Kidney capillary endothelial cell (primary cell): ENCODE measurements around the gene CPPED1.
"Not testable (repeated sequence)": the region's sequence is repeated elsewhere in the genome, so short reads cannot be mapped to it uniquely, and the experiment has no call there.

Experiments
- DNase-seq: peaks from one replicate; pipeline ENCODE4 v3.0.0-alpha.2; 2018; ENCODE audit warnings: low spot score

The CPPED1 gene

DNA sequence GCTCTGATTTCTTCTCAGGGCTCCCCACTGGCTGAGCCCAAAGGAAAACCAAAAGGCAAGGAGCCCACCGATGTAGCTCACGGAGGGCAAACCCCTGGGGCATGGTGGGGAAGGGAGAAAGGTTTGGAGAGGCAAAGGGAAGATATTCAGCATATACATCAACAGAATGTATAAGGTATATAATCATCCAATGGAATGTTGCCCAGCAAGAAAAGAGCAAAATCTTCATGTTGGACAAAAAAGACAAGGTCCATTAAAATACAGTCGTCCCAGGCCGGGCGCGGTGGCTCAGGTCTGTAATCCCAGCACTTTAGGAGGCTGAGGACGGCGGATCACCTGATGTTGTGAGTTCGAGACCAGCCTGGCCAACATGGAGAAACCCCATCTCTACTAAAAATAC, 1.6 kb downstream of the CPPED1 start:
- DNase-seq: no peak

DNA sequence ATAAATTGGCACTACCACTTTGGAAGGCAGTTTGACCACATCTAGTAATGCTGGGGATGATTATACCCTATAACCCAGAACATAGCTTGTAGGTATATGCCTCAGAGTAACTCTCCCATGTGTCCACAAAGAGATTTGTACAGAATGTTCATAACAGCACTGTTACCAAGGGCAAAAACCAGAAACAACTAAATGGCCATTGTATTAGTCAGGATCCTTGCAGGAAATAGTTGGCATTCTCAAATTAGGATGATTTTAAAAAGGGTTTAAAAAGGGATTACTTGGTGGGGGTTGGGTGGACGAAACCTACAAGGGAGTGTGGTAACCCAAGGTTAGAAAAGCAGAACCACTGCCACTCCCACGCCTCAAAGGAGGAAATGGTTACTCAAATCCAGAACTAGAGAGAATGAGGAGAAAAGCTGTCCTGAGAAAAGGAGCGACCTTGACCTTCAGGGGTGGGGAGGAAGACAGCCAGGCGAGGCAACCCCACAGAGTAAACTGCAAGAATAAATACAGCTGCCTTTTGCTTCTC, 2.1 kb downstream of the CPPED1 start:
- peak; percentile 77 for DNase-seq

DNA sequence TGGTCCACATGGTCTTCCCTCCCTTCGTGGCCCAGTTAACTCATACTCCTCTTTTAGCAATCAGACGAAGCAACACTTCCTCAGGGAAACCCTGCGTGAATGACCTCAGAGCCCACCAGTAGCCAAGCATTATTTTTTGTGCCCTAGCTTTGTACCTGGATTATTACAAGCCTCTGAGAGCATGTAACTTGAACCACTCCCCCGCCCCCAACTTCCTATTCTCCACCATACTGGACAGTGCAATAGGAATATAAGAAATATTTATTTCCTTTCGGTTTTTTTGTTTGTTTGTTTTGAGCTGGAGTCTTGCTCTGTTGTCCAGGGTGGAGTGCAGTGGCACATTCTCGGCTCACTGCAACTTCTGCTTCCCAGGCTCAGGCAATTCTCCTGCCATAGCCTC, 2.9 kb downstream of the CPPED1 start:
- DNase-seq: no peak

DNA sequence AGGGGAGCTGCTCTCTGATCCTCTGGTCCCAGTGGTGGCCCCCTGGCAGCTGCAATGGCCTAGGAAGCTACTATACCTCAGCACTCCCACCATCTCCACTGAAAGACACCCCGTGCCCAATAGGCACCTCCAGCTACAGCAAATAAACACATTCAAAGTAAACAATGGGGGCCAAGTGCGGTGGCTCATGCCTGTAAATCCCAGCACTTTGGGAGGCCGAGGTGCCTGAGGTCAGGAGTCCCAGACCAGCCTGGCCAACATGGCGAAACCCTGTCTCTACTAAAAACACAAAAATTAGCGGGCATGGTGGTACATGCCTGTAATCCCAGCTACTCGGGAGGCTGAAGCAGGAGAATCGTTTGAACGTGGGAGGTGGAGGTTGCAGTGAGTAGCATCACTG, 3.7 kb downstream of the CPPED1 start:
- not testable (repeated sequence) for DNase-seq

DNA sequence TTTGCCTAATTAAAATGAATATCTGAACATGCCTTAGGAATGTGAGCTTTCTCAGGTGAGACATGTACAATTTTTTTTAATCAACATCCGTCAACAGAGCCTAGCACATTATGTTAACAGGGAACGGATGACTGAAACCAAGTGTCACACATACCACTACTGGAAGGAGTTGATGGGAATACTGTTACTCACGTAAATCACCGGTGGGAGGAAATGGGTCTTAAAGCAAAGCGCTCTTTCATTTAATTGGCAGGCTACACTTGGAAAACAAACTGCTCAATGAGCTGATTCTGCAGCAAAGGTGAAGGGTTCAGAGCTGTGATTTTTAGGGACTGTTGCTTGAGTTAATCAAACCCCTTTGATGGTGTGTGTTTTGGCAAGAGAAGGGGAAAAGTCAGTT, 4.8 kb downstream of the CPPED1 start:
- no peak for DNase-seq

DNA sequence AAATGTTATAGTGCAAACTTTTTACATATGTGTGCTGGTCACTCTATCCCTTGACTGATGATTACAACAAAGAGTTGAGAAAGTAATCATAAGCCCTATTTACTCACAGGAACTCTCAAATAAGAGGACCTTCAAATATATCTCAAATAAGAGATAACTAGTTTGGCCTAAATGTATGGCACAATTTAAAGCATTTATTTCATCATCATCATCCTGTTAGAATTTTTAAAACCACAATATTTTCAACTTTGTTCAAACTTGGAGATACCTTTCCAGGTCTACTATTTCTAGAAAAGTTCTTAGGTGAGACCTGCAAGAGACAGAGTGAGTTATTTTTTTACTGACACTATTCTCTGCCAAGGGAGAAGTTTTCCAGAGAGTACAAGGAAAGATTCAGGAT, 5.5 kb downstream of the CPPED1 start:
- no peak for DNase-seq

DNA sequence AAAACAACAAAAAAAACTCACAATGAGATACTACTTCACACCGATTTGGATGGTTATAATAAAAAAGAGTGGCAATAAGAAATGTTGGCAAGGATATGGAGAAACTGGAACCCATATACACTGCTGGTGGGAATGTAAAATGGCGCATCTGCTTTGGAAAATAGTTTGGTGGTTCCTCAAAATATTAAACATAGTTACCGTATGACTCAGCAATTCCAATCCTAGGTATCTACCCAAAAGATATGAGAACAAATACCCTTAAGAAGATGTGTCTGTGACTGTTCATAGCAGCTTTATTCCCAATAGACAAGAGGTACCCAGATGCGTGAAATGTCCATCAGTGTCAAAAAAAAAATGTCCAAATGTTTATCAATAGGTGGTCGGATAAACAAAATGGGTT, 7.2 kb downstream of the CPPED1 start:
- DNase-seq: no peak

DNA sequence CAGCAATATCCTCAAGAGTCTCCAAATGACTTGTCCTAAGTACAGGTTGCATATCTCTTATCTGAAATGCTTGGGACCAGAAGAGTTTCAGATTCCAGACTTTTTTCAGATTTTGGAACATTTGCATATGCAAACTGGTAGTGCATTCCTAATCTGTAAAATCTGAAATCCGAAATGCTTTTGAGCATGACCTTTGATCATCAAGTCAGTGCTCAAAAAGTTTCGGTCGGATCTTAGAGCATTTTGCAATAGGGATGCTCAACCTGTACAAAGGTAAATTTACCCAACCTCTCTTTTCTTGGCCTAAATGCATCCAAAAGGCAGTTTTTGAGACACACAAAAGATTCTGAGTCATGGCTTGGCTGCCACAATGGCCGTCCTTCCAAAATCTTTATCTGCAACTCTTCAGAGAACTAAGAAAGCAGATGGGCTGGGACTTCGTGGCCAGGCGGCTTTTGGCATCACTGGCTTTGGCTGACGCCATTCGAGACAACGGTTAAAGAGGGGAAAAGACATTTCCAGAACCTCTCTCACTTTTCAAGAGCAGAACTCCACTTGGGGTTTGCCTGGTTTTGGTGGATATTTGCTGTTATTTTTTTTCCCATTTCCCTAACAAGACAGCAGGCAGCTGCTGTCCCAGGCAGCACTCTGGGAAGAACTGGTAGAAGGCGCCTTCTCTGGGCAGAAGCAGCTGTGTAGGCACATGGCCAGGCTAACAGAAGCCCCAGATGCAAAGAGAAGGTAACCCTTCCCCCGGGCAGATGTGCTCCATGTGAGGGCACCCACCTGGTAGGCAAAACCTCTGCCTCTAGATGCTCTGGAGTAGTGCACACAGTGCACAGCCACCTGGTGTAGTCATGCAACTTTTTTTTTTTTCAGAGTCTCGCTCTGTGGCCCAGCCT, 8.9 kb downstream of the CPPED1 start:
- DNase-seq: no peak

DNA sequence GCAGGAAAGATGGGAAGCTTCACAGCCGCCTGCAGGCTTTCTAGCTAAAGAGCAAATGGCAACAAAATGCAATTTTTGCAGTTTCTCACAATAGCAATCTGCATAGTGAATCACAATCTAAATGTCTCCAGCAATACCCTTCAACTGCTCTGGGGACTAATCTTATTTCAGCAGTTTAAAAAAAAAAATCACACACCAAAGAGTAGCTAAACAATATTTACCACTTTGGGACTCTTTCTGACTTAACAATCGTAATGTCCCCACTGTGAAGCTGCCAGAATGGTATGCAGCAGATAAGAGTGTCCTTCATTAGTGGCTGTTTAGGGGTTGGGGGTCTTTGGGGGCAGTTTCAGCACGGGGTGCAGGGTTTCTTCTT, 9.8 kb downstream of the CPPED1 start:
- DNase-seq: no peak

DNA sequence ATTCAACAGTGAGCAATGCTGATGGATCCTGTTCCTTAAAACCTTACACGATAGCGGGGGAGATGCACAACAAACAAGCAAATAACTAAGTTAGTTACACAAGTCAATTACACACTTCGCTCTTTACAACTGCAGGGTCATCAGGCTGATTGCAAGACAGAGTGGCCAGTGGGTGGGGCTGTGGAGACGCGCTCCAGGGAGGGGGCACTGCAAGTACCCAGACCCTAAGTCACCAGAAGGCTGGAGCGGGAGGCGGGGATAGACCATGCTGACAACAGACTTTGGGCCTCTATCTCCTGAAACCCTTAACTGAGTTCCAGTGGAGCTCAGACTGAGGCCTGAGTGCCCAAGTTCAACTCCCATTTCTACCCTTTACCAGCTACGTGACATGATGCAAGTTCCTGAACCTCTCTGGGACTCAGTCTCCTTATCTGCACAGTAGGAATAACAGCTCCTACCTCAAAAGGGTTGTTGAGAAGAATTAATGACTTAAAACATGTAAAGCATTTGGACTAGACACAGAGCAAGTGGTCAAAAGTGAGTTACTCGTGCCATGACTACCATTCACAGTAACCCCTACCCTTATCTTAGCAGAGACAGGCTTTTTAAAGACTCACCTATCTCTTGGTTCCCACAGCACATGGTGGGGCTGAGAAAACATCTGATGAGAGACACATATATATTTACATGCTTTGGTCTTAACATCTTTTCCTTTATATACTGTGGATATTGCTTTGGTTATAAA, 10.4 kb downstream of the CPPED1 start:
- no peak for DNase-seq

DNA sequence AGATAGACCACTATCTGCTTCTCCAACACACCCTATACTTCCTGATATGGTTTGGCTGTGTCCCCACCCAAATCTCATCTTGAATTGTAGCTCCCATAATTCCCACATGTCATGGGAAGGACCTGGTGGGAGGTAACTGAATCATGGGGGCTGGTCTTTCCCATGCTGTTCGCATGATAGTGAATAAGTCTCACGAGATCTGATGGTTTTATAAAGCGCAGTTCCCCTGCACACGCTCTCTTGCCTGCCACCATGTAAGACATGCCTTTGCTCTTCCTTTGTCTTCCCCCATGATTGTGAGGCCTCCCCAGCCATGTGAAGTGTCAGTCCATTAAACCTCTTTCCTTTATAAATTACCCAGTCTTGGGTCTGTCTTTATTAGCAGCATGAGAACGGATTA, 11.2 kb downstream of the CPPED1 start:
- DNase-seq: not testable (repeated sequence)

DNA sequence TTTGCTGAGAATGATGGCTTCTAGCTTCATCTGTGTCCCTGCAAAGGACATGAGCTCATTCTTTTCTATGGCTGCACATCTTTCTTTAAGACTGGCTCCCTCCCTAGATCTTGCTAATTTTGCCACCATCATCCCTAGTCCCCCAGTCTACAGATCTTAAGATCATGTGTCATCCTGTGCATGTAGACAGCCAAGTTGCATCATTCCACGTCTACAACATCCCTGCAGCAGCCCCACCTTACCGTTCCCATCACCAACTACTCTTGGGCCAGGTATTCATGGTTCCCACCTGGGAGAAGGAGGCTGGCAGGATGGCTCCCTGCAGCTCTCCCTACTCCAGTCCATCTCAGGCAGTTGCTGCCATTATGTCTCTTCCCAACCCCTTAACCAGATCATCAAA, 12.3 kb downstream of the CPPED1 start:
- no peak for DNase-seq

DNA sequence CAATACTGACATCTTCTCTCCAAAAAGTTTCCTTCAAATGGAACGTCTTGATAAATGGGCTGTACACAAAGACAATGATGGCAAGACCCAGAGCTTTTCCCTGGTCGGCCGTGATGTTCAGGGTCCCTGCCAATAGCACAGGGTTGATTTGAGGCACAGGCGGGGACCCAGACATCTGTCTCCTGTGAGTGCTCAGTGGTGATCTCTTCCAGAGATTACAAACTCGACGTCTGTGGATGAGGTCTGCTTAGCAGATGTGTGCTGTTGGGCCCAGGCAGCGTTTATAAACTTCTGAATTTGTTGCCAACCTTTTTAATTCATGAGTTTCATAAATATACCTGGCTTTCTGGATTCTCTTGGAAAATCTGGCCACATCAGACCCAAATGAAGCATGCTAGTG, 14.9 kb downstream of the CPPED1 start:
- DNase-seq: no peak

DNA sequence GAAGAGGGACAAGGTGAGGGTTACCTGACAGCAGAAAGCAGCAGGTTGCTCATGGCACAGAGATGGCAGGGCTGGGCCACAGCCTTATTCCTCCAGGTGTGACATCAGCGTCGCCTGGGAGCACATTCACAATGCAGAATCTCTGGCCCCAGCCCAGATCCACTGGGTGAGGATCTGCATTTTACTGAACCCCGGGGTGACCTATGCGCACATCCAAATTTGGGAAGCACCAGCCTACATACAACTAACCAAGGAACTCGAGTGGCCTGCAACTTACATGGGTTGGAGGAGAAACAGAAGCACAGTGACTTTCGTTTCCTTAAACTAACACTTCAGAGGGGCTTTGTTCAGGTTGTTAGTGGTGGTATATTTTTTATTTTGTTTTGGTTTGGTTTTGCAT, 17.6 kb downstream of the CPPED1 start:
- DNase-seq: no peak

DNA sequence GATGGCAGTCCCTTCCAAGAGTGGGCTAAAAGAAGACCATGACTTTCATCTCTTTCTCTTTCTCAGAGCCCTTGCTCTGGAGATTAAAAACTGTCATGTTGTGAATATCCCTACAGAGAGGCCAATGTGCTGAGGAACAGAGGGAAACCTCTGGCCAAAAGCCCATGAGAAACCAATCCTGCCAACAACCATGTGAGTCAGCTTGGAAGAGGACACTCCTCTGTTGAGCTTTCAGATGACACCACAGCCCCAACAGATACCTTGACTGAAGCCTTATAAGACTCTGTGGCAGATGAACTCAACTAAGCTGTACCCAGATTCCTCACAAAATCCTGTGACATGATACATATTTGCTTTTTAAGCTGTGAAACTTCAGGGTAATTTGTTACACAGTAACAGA, 19.6 kb downstream of the CPPED1 start:
- no peak for DNase-seq

DNA sequence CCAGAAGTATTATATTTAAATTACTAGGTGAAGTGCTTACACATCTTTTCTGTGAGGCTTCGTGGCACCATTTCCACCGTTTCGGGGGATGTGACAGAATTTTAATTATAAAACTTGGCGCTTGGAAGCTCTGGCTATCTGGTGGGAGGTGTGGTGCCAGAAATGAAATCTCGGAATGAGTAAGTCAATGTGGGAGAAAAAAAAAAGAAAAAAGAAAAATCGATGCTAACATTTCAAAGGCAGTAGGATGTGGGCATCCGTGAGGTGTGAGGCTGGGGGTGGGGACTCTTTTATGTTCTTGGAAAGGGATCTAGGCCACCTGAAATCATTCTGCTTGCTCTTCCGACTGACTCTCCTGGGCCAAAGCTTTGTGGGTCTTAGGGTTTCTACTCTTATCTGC, 21.9 kb downstream of the CPPED1 start:
- DNase-seq: no peak

DNA sequence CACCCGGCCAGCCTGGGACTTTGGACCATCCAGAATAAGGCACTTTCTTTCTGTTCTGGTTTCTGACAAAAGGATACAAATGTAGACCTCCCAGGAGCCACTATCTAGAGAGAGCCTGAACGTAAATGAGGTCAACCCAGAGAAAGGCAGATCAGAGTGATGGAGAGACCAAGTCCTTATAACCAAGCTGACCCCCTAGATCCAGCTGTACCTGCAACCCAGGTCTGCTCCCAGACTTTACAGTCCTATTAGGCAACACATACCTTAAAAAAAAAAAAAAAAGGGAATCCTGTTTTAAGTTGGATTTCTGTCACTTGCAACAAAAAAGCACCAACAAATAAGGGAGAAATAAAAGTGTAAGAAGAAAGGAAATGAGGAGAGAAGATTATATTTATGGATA, 23.2 kb downstream of the CPPED1 start:
- no peak for DNase-seq

DNA sequence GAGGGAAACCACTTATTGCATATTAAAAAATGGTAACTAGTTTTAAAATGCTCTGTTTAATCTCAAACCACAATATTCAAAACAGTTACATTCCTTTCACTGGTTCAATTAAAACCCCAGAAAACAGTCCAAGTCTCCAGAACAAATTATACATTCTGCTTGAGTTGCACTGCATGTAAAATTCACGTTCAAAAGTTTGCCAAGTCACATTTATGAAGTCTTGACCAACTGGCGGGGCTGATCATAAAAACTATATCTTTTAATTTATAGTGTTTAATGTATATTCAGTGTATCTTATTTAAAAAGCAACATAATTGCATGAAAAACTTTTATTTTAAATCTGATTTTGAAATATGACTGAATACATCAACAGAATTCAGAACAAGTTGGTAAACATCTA, 25.0 kb downstream of the CPPED1 start:
- no peak for DNase-seq

DNA sequence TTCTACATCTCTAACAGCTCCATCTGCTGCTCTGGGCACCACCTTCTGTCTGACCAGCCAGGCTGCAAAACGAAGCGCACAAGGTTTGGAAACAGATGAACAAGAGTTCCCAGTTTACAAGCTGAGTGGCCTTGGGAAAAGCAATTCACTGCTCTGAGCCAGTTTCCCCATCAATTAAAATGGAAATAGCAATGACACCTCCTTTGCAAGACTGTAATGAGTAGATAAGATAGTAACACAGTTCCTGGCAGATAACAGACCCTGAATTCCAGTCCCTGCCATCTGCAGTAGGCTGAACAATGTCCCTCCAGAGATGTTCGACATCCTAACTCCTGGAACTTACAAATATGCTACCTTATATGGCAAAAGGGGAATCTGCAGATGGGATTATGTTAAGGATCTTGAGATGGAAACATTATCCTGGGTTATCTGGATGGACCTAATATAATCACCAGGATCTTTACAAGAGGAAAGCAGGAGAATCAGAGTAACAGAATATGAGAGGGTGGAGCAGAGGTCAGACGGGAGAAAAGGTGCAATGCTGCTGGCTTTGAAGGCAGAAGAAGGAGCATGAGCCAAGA, 27.9 kb downstream of the CPPED1 start:
- no peak for DNase-seq

DNA sequence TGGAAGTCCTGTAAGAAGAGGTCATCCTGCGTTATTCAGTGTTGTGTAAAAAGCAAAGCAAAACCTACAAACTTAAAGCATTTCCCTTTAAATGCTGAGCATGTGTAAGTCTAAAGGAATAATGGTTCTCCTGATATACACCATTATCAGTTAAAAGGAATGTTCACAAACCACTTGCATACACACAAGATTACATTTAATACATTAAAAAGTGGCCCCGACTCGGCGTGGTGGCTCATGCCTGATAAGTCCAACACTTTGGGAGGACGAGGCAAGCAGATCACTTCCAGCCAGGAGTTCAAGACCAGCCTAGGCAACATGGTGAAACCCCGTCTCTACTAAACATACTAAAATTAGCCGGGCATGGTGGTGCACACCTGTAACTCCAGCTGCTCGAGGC, 30.5 kb downstream of the CPPED1 start:
- no peak for DNase-seq

DNA sequence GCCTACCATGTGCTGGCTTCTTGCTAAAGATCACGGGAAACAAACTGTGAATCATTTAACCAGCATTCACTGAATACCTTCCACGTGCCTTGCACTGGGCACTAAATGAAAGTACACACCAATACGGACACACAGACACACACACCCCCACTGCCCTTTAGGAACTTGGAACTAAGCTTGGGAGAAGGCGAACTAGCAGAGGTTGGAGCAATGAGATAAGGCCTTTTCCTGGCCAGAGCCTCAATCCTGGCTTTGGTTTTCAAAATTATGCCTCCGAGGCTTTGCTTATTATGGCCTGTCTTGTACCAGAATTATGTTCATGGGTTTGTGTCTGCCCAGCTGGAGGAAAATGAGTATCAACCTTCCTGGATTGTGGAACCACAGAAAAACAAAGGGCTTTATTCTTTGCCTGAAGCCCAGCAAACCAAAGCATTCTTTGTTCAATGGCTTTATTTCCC, 32.3 kb downstream of the CPPED1 start:
- DNase-seq: no peak

DNA sequence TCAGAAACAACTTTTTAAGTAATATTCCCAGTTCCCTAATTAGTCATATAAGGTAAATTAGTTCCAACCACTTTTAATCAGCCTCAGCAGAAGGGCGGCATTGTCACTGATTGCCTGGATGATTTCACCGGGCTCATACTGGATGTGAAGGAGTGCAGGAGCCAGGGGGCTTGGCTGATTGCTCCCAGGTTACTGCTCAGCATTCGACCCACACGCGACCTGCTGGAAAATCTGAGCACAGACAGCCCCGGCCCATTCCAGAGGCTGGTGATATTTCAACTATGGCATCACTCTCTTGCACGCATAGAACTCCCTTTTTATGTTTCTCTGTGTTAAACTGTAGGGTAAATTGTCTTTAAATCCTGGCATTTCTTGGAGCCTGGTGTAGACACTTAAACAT, 34.2 kb downstream of the CPPED1 start:
- DNase-seq: no peak

DNA sequence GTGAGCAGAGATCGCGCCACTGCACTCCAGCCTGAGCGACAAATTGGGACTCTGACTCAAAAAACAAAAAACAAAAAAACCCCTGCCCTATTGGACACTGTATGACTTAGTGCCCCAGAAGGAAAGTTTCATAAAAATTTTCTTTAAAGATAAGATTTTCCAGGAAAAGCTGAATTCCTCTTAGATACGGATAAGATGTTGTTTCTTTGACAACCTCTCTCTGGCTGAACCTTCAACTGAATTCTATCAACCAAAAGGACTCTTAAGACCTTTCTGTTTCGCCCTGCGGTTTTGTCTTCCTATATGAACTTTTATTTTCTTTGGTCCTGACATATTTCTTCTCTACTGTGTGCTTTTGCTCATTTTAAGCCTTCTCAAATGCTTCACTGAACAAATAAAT, 35.8 kb downstream of the CPPED1 start:
- no peak for DNase-seq
